Measurements from ENCODE around the gene SPATA13. TPM values are rescaled to one million over a fixed set of nuclear protein-coding genes. Genes with fewer than 3 reads are reported as not detected.
A peak's percentile ranks its signal among the peaks of the same experiment; 100 is the strongest.
"Not testable (repeated sequence)": the region's sequence is repeated elsewhere in the genome, so short reads cannot be mapped to it uniquely, and the experiment has no call there.

Gene SPATA13
- polyA plus RNA-seq, 3 donors from 2014 or later = 19.0 to 112 (median 65.6) TPM

- no peaks in the 10 kb centered on the region for H3K36me3 Mint-ChIP-seq
Observed at GRCh38 chr13:24203273-24203672, 42.8 kb downstream of the SPATA13 start.

GRCh38 chr13:24203811-24204210, 43.3 kb downstream of the SPATA13 start:
- peaks cover 0 to 12% (median 4%) of the 10 kb centered on the region in 3 donors for H3K27me3 Mint-ChIP-seq (ENCODE audit: low read depth in 3 of 3)
- peak overlapping the region; percentile 70 to 79 (median 73) for H3K4me3 Mint-ChIP-seq
- H3K27ac Mint-ChIP-seq = peak overlapping the region in 4 of 6 donors; percentile 20 to 65 (median 39)
- no peaks in the 10 kb centered on the region for H3K36me3 Mint-ChIP-seq
- DNase-seq = peak; percentile 30 to 38 (median 34)
- no peaks in the 10 kb centered on the region for H3K9me3 Mint-ChIP-seq
- peaks cover 21 to 28% of the 10 kb centered on the region in 2 donors for H3K4me1 Mint-ChIP-seq

More at GRCh38 chr13:24203273-24203672, 42.8 kb downstream of the SPATA13 start:
- peaks cover 21 to 24% of the 10 kb centered on the region in 2 donors for H3K4me1 Mint-ChIP-seq
- no peak overlapping the region for H3K27ac Mint-ChIP-seq
- H3K4me3 Mint-ChIP-seq = peak overlapping the region in 4 of 5 donors; percentile 24 to 76 (median 63)
- no peak for DNase-seq
- H3K27me3 Mint-ChIP-seq (ENCODE audit: low read depth in 3 of 3) = peaks cover 0 to 12% (median 4%) of the 10 kb centered on the region in 3 donors
- no peaks in the 10 kb centered on the region for H3K9me3 Mint-ChIP-seq

GRCh38 chr13:24205076-24205475, 44.6 kb downstream of the SPATA13 start:
- H3K4me3 Mint-ChIP-seq; H3K27me3 Mint-ChIP-seq (ENCODE audit: low read depth in 3 of 3); H3K27ac Mint-ChIP-seq; DNase-seq; H3K9me3 Mint-ChIP-seq; H3K36me3 Mint-ChIP-seq: not testable (repeated sequence)
- peaks cover 21 to 32% of the 10 kb centered on the region in 2 donors for H3K4me1 Mint-ChIP-seq

- peaks cover 3 to 10% (median 6%) of the 10 kb centered on the region in 3 donors for H3K27me3 Mint-ChIP-seq (ENCODE audit: low read depth in 3 of 3)
- no peak for DNase-seq
Observed at GRCh38 chr13:24207841-24208667, 47.5 kb downstream of the SPATA13 start.

GRCh38 chr13:24209138-24209537, 48.6 kb downstream of the SPATA13 start:
- Mint-ChIP-seq H3K9me3 (no peaks in the 10 kb centered on the region), H3K27me3 (ENCODE audit: low read depth in 3 of 3) (peaks cover 3 to 8% (median 6%) of the 10 kb centered on the region in 3 donors)

More at GRCh38 chr13:24207841-24208667, 47.5 kb downstream of the SPATA13 start:
- peaks cover 24 to 38% of the 10 kb centered on the region in 2 donors for H3K4me1 Mint-ChIP-seq
- no peaks in the 10 kb centered on the region for H3K36me3 Mint-ChIP-seq
- H3K4me3 Mint-ChIP-seq = no peak overlapping the region
- no peaks in the 10 kb centered on the region for H3K9me3 Mint-ChIP-seq
- peak overlapping the region in 1 of 6 donors; percentile 17 for H3K27ac Mint-ChIP-seq

GRCh38 chr13:24212254-24212653, 51.7 kb downstream of the SPATA13 start:
- H3K4me1 Mint-ChIP-seq = peaks cover 14 to 28% of the 10 kb centered on the region in 2 donors
- H3K36me3 Mint-ChIP-seq = no peaks in the 10 kb centered on the region
- H3K27ac Mint-ChIP-seq = no peak overlapping the region
- H3K4me3 Mint-ChIP-seq = no peak overlapping the region
- H3K27me3 Mint-ChIP-seq (ENCODE audit: low read depth in 3 of 3) = peaks cover 4 to 6% (median 4%) of the 10 kb centered on the region in 3 donors
- no peaks in the 10 kb centered on the region for H3K9me3 Mint-ChIP-seq
- DNase-seq = no peak

More at GRCh38 chr13:24209138-24209537, 48.6 kb downstream of the SPATA13 start:
- no peaks in the 10 kb centered on the region for H3K36me3 Mint-ChIP-seq
- no peak overlapping the region for H3K4me3 Mint-ChIP-seq
- H3K27ac Mint-ChIP-seq = no peak overlapping the region
- DNase-seq = no peak
- H3K4me1 Mint-ChIP-seq = peaks cover 13 to 28% of the 10 kb centered on the region in 2 donors

- no peaks in the 10 kb centered on the region for H3K9me3 Mint-ChIP-seq
- H3K27me3 Mint-ChIP-seq (ENCODE audit: low read depth in 3 of 3) = peaks cover 4 to 6% (median 4%) of the 10 kb centered on the region in 3 donors
- H3K4me3 Mint-ChIP-seq = no peak overlapping the region
- H3K4me1 Mint-ChIP-seq = peaks cover 18 to 32% of the 10 kb centered on the region in 2 donors
- H3K36me3 Mint-ChIP-seq = no peaks in the 10 kb centered on the region
- DNase-seq = peak in 1 of 3 donors; percentile 17
- H3K27ac Mint-ChIP-seq = peak overlapping the region in 2 of 6 donors; percentile 25 to 60
Observed at GRCh38 chr13:24212674-24213073, 52.2 kb downstream of the SPATA13 start.

- H3K27me3 Mint-ChIP-seq (ENCODE audit: low read depth in 3 of 3) = peaks cover 4 to 6% (median 4%) of the 10 kb centered on the region in 3 donors
- no peaks in the 10 kb centered on the region for H3K9me3 Mint-ChIP-seq
- no peak for DNase-seq
- H3K36me3 Mint-ChIP-seq = no peaks in the 10 kb centered on the region
- H3K4me1 Mint-ChIP-seq = peaks cover 24 to 35% of the 10 kb centered on the region in 2 donors
- H3K4me3 Mint-ChIP-seq = no peak overlapping the region
- no peak overlapping the region for H3K27ac Mint-ChIP-seq
Observed at GRCh38 chr13:24213932-24214331, 53.4 kb downstream of the SPATA13 start.

- Mint-ChIP-seq H3K9me3 (no peaks in the 10 kb centered on the region), H3K27me3 (ENCODE audit: low read depth in 3 of 3) (peaks cover 4 to 6% (median 4%) of the 10 kb centered on the region in 3 donors), H3K36me3 (no peaks in the 10 kb centered on the region), H3K27ac (peak overlapping the region in 1 of 6 donors; percentile 5), H3K4me1 (peaks cover 24 to 33% of the 10 kb centered on the region in 2 donors), H3K4me3 (no peak overlapping the region)
- no peak for DNase-seq
Observed at GRCh38 chr13:24214528-24214927, 54.0 kb downstream of the SPATA13 start.

GRCh38 chr13:24215126-24215525, 54.6 kb downstream of the SPATA13 start:
- Mint-ChIP-seq H3K9me3 (no peaks in the 10 kb centered on the region), H3K36me3 (no peaks in the 10 kb centered on the region), H3K27ac (peak overlapping the region in 1 of 6 donors; percentile 19), H3K4me1 (peaks cover 26 to 36% of the 10 kb centered on the region in 2 donors), H3K27me3 (ENCODE audit: low read depth in 3 of 3) (peaks cover 4 to 6% (median 4%) of the 10 kb centered on the region in 3 donors), H3K4me3 (no peak overlapping the region)
- no peak for DNase-seq

- Mint-ChIP-seq H3K27ac (no peak overlapping the region), H3K36me3 (no peaks in the 10 kb centered on the region), H3K4me1 (peaks cover 26 to 37% of the 10 kb centered on the region in 2 donors), H3K4me3 (no peak overlapping the region), H3K27me3 (ENCODE audit: low read depth in 3 of 3) (peaks cover 4 to 6% (median 4%) of the 10 kb centered on the region in 3 donors), H3K9me3 (no peaks in the 10 kb centered on the region)
- DNase-seq = no peak
Observed at GRCh38 chr13:24215732-24216131, 55.2 kb downstream of the SPATA13 start.

- Mint-ChIP-seq H3K4me1 (peaks cover 26 to 37% of the 10 kb centered on the region in 2 donors), H3K36me3 (no peaks in the 10 kb centered on the region), H3K27me3 (ENCODE audit: low read depth in 3 of 3) (peaks cover 4 to 7% (median 4%) of the 10 kb centered on the region in 3 donors), H3K4me3 (peak overlapping the region in 2 of 5 donors; percentile 7 to 11), H3K27ac (peak overlapping the region in 3 of 6 donors; percentile 16 to 87 (median 47)), H3K9me3 (no peaks in the 10 kb centered on the region)
- no peak for DNase-seq
Observed at GRCh38 chr13:24216176-24216575, 55.7 kb downstream of the SPATA13 start.

GRCh38 chr13:24216779-24217178, 56.3 kb downstream of the SPATA13 start:
- H3K27me3 Mint-ChIP-seq (ENCODE audit: low read depth in 3 of 3); H3K36me3 Mint-ChIP-seq; H3K9me3 Mint-ChIP-seq; DNase-seq: not testable (repeated sequence)
- Mint-ChIP-seq H3K4me3 (peak overlapping the region in 2 of 5 donors; percentile 7 to 74), H3K4me1 (peaks cover 26 to 37% of the 10 kb centered on the region in 2 donors), H3K27ac (peak overlapping the region in 5 of 6 donors; percentile 1 to 87 (median 57))
